GM23338 (cell line): Measurements from ENCODE around the gene KIAA1671. TPM values are rescaled to one million over a fixed set of nuclear protein-coding genes. Genes with fewer than 3 reads are reported as not detected.

ENCODE experiments used
- ATAC-seq: fragments of 200-7000 bp; cut with Tn5 transposase; 3 replicates; pipeline ENCODE4 v1.9.1; 2020
- DNase-seq: peaks from one replicate; pipeline ENCODE4 v3.0.0-alpha.2; 2015; ENCODE audit warnings: low spot score
- H2AFZ ChIP-seq: fragments of 200-600 bp; sonication (generic); 2 replicates; pipeline ENCODE4 v1.8.0; 2016; ENCODE audit warnings: antibody characterized with exemption, mild to moderate bottlenecking, moderate library complexity
- H3F3A ChIP-seq: fragments of 200-600 bp; sonication (generic); replicated peaks from 2 replicates; pipeline ENCODE4 v1.8.0; 2017; ENCODE audit warnings: antibody characterized with exemption, mixed run types, low read depth
- H3K27ac ChIP-seq: fragments of 200-600 bp; sonication (generic); 2 replicates; pipeline ENCODE4 v1.6.1; 2016; ENCODE audit warnings: low read depth
- H3K27me3 ChIP-seq: fragments of 200-600 bp; sonication (generic); 2 replicates; pipeline ENCODE4 v1.8.0; 2016; ENCODE audit warnings: mild to moderate bottlenecking, mixed run types, moderate library complexity; ENCODE audit not compliant: insufficient read depth
- H3K36me3 ChIP-seq: fragments of 200-600 bp; sonication (generic); 2 replicates; pipeline ENCODE4 v1.8.0; 2016; ENCODE audit warnings: mild to moderate bottlenecking; ENCODE audit not compliant: insufficient read depth
- H3K4me1 ChIP-seq: fragments of 200-600 bp; sonication (generic); 2 replicates; pipeline ENCODE4 v1.8.0; 2016; ENCODE audit warnings: mild to moderate bottlenecking, moderate library complexity; ENCODE audit not compliant: insufficient read depth
- H3K4me2 ChIP-seq: fragments of 200-600 bp; sonication (generic); 2 replicates; pipeline ENCODE4 v1.7.1; 2017; ENCODE audit warnings: mixed run types
- H3K4me3 ChIP-seq: fragments of 200-600 bp; sonication (generic); 2 replicates; pipeline ENCODE4 v1.6.1; 2016; ENCODE audit warnings: mixed run types
- H3K79me2 ChIP-seq: fragments of 200-600 bp; sonication (generic); replicated peaks from 2 replicates; pipeline ENCODE4 v1.8.0; 2017; ENCODE audit warnings: mild to moderate bottlenecking; ENCODE audit not compliant: insufficient read depth
- H3K9me2 ChIP-seq: fragments of 200-600 bp; sonication (generic); 2 replicates; pipeline ENCODE4 v1.8.0; 2017; ENCODE audit not compliant: insufficient read depth
- H4K20me1 ChIP-seq: fragments of 200-600 bp; sonication (generic); replicated peaks from 2 replicates; pipeline ENCODE4 v1.8.0; 2017; ENCODE audit warnings: mild to moderate bottlenecking; ENCODE audit not compliant: insufficient read depth
- H3K27ac Mint-ChIP-seq: 2 replicates; pipeline ENCODE4 v1.8.0; 2020; ENCODE audit warnings: inconsistent platforms, mild to moderate bottlenecking, moderate library complexity, mixed read lengths
- H3K27me3 Mint-ChIP-seq: 3 replicates; pipeline ENCODE4 v1.8.0; 2022; ENCODE audit warnings: low read depth, mild to moderate bottlenecking, moderate library complexity, mixed read lengths, inconsistent platforms; ENCODE audit not compliant: insufficient read depth, poor library complexity
- H3K36me3 Mint-ChIP-seq: 3 replicates; pipeline ENCODE4 v1.8.0; 2021; ENCODE audit warnings: low read depth, mild to moderate bottlenecking, inconsistent platforms, moderate library complexity, mixed read lengths
- H3K4me1 Mint-ChIP-seq: 3 replicates; pipeline ENCODE4 v1.8.0; 2020; ENCODE audit warnings: mild to moderate bottlenecking, inconsistent platforms, mixed read lengths
- H3K4me3 Mint-ChIP-seq: 3 replicates; pipeline ENCODE4 v1.8.0; 2021; ENCODE audit warnings: moderate library complexity, mild to moderate bottlenecking, inconsistent platforms, mixed read lengths
- H3K9me3 Mint-ChIP-seq: 3 replicates; pipeline ENCODE4 v1.8.0; 2020; ENCODE audit warnings: moderate library complexity, mild to moderate bottlenecking, inconsistent platforms, mixed read lengths
- CREB1 ChIP-seq: fragments of 250-450 bp; sonication (Bioruptor Pico); IDR thresholded peaks from 2 replicates; pipeline ENCODE4 v1.5.0; 2020; ENCODE audit warnings: low read depth, mild to moderate bottlenecking, moderate library complexity
- CTCF ChIP-seq, 2 experiments: fragments of 200-600 bp in 1 of 2; sonication (generic) in 1 of 2; conservative IDR thresholded peaks; 2 replicates each; pipeline versions ENCODE4 v1.5.1 to v1.6.1; 2016 to 2017; ENCODE audit warnings: antibody characterized with exemption in 2 of 2, low read depth in 2 of 2, mild to moderate bottlenecking in 2 of 2, moderate library complexity in 1 of 2
- ETS1 ChIP-seq: IDR thresholded peaks from 2 replicates; pipeline ENCODE4 v1.6.1; 2016; ENCODE audit warnings: antibody characterized with exemption
- EZH2 ChIP-seq: fragments of 200-600 bp; sonication (generic); IDR thresholded peaks from one replicate; pipeline ENCODE4 v1.8.0; 2017; ENCODE audit warnings: antibody characterized with exemption, mild to moderate bottlenecking, low read depth; ENCODE audit not compliant: unreplicated experiment
- EZH2phosphoT487 ChIP-seq: fragments of 200-600 bp; sonication (generic); IDR thresholded peaks from one replicate; pipeline ENCODE4 v1.8.1; 2018; ENCODE audit warnings: antibody characterized with exemption; ENCODE audit not compliant: unreplicated experiment
- JUNB ChIP-seq: IDR thresholded peaks from one replicate; pipeline ENCODE4 v1.6.1; 2016; ENCODE audit warnings: antibody characterized with exemption; ENCODE audit not compliant: unreplicated experiment
- NANOG ChIP-seq: IDR thresholded peaks from 2 replicates; pipeline ENCODE4 v1.6.1; 2016; ENCODE audit warnings: antibody characterized with exemption, borderline replicate concordance
- POLR2AphosphoS5 ChIP-seq: IDR thresholded peaks from 2 replicates; pipeline ENCODE4 v1.6.1; 2016; ENCODE audit warnings: antibody characterized with exemption, low read depth
- REST ChIP-seq: IDR thresholded peaks from one replicate; pipeline ENCODE4 v1.6.1; 2018; ENCODE audit warnings: antibody characterized with exemption; ENCODE audit not compliant: unreplicated experiment
- STAT1 ChIP-seq: IDR thresholded peaks from one replicate; pipeline ENCODE4 v1.6.1; 2016; ENCODE audit warnings: antibody characterized with exemption; ENCODE audit not compliant: unreplicated experiment
- ZNF114 ChIP-seq: fragments of 250-450 bp; sonication (Bioruptor Pico); IDR thresholded peaks from 2 replicates; pipeline ENCODE4 v1.5.0; 2020; ENCODE audit warnings: mild to moderate bottlenecking, moderate library complexity
- ZNF331 ChIP-seq: fragments of 250-450 bp; sonication (Bioruptor Pico); IDR thresholded peaks from 2 replicates; pipeline ENCODE4 v1.5.0; 2020; ENCODE audit warnings: low read depth, mild to moderate bottlenecking, moderate library complexity
- ZNF462 ChIP-seq: fragments of 250-450 bp; sonication (Bioruptor Pico); IDR thresholded peaks from 2 replicates; pipeline ENCODE4 v1.5.0; 2020; ENCODE audit warnings: mild to moderate bottlenecking, moderate library complexity
- polyA plus RNA-seq: library from polyadenylated mRNA; unstranded; fragments of >200 nt; fragmentation: Nextera tagmentation; extraction: Ambion mirVana; gene quantifications from 2 replicates; pipeline ENCODE4 v1.2.1, GENCODE V29; 2016
- total RNA-seq: library from RNA; depleted of rRNA; stranded (reverse); fragments of >200 nt; shearing (Covaris generic); gene quantifications from 2 replicates; pipeline ENCODE4 v1.2.3, GENCODE V29; 2014

Gene KIAA1671
- total and polyA plus RNA-seq, 2 experiments from 2014 or later = 6.1 to 27.2 TPM

GRCh38 chr22:25039754-25040153 lies 87.2 kb downstream of the KIAA1671 start:
- Histone ChIP-seq H3K27ac (no peak overlapping the region), H3K4me2 (no peak overlapping the region), H3K4me3 (no peak overlapping the region), H2AFZ (no peak overlapping the region), H3F3A (no peaks in the 10 kb centered on the region), H3K27me3 (no peaks in the 10 kb centered on the region), H4K20me1 (no peaks in the 10 kb centered on the region; the same call in 1 of the 2 replicates), H3K36me3 (no peaks in the 10 kb centered on the region; the same call in 1 of the 2 replicates), H3K9me2 (no peaks in the 10 kb centered on the region), H3K79me2 (no peaks in the 10 kb centered on the region), H3K4me1 (no peaks in the 10 kb centered on the region)
- TF ChIP-seq ZNF462 (CRISPR knock-in tag) (no peak), CTCF (conservative IDR thresholded peaks at IDR 0.05; ENCODE audit: low read depth in 2 of 2) (no peak), ZNF114 (CRISPR knock-in tag) (no peak), POLR2AphosphoS5 (no peak), REST (no peak), ZNF331 (CRISPR knock-in tag) (no peak), EZH2 (no peak), EZH2phosphoT487 (no peak), ETS1 (no peak), STAT1 (no peak), NANOG (no peak), CREB1 (CRISPR knock-in tag) (no peak), JUNB (no peak)
- DNase-seq (no peak), ATAC-seq (no peak)
- Mint-ChIP-seq H3K4me3 (no peak overlapping the region), H3K4me1 (no peaks in the 10 kb centered on the region; the same call in 2 of the 3 replicates), H3K27ac (no peak overlapping the region), H3K36me3 (peaks cover 22% of the 10 kb centered on the region), H3K27me3 (peaks cover 3% of the 10 kb centered on the region), H3K9me3 (no peaks in the 10 kb centered on the region)
